IMR-90 (cell line): ENCODE data around the gene FAM114A2. TPM values are rescaled to one million over a fixed set of nuclear protein-coding genes. Genes with fewer than 3 reads are reported as not detected.

ENCODE experiments used
- ATAC-seq: fragments of 200-7000 bp; cut with Tn5 transposase; 2 replicates; pipeline ENCODE4 v1.9.1; 2020; ENCODE audit warnings: low read depth, mild to moderate bottlenecking, moderate library complexity
- BruUV-seq: library from RNA; stranded (reverse); fragments of 400-500 nt; replicated peaks from 2 replicates; lab custom pipeline; 2021; lab: Mats Ljungman, UMichigan
- CTCF ChIA-PET: fragments of 300-600 bp; formaldehyde crosslinking; extraction: SDS; loops from one replicate; lab custom pipeline; 2021; ENCODE audit warnings: antibody characterized with exemption; lab: Yijun Ruan, JAX
- POLR2A ChIA-PET: fragments of 300-600 bp; sonication (Branson Sonifier 250); formaldehyde crosslinking; loops from one replicate; lab custom pipeline; 2022; ENCODE audit warnings: antibody characterized with exemption; ENCODE audit not compliant: unreplicated experiment; lab: Charles Lee
- DNase-seq: peaks from one replicate; pipeline ENCODE4 v3.0.0; 2013
- H2AFZ ChIP-seq: replicated peaks from 2 replicates; pipeline ENCODE3; 2013; ENCODE audit warnings: low read length, mild to moderate bottlenecking; ENCODE audit not compliant: poor library complexity
- H2AK5ac ChIP-seq: 2 replicates; pipeline ENCODE4 v1.6.1; 2013; ENCODE audit warnings: low read depth, low read length, inconsistent platforms
- H2AK9ac ChIP-seq: replicated peaks from 2 replicates; pipeline ENCODE3; 2013; ENCODE audit warnings: mild to moderate bottlenecking, low read depth, low read length, moderate library complexity; ENCODE audit not compliant: poor library complexity
- H2BK120ac ChIP-seq: 2 replicates; pipeline ENCODE4 v1.6.1; 2013; ENCODE audit warnings: low read depth, low read length, inconsistent platforms
- H2BK15ac ChIP-seq: 3 replicates; pipeline ENCODE4 v1.6.1; 2013; ENCODE audit warnings: low read depth, low read length, inconsistent platforms
- H2BK20ac ChIP-seq: 2 replicates; pipeline ENCODE4 v1.6.1; 2013; ENCODE audit warnings: low read depth, mild to moderate bottlenecking, inconsistent platforms, low read length, moderate library complexity
- H2BK5ac ChIP-seq: 2 replicates; pipeline ENCODE4 v1.6.1; 2013; ENCODE audit warnings: mild to moderate bottlenecking, low read depth, low read length, inconsistent platforms; ENCODE audit not compliant: poor library complexity, severe bottlenecking
- H3K14ac ChIP-seq: replicated peaks from 2 replicates; pipeline ENCODE4 v1.6.1; 2013; ENCODE audit warnings: low read depth, low read length, inconsistent platforms
- H3K18ac ChIP-seq: 2 replicates; pipeline ENCODE4 v1.6.1; 2013; ENCODE audit warnings: low read depth, low read length, control low read depth
- H3K23ac ChIP-seq: 2 replicates; pipeline ENCODE4 v1.6.1; 2013; ENCODE audit warnings: low read depth, low read length, inconsistent platforms
- H3K27ac ChIP-seq: 2 replicates; pipeline ENCODE4 v1.5.1; 2013; ENCODE audit warnings: mild to moderate bottlenecking, control low read depth, low read length; ENCODE audit not compliant: insufficient read depth
- H3K27me3 ChIP-seq: 2 replicates; pipeline ENCODE4 v1.6.1; 2013; ENCODE audit warnings: low read length; ENCODE audit not compliant: control insufficient read depth, insufficient read depth
- H3K36me3 ChIP-seq: 2 replicates; pipeline ENCODE4 v1.6.1; 2013; ENCODE audit warnings: low read length, mixed read lengths; ENCODE audit not compliant: control insufficient read depth, insufficient read depth
- H3K4ac ChIP-seq: 2 replicates; pipeline ENCODE4 v1.6.1; 2013; ENCODE audit warnings: low read depth, low read length, inconsistent platforms
- H3K4me1 ChIP-seq: 2 replicates; pipeline ENCODE4 v1.6.1; 2013; ENCODE audit warnings: low read length, mixed read lengths; ENCODE audit not compliant: control insufficient read depth, insufficient read depth
- H3K4me2 ChIP-seq: 2 replicates; pipeline ENCODE4 v1.6.1; 2013; ENCODE audit warnings: low read depth, mild to moderate bottlenecking, control low read depth, low read length, moderate library complexity
- H3K4me3 ChIP-seq: 2 replicates; pipeline ENCODE4 v1.5.1; 2013; ENCODE audit warnings: low read depth, mild to moderate bottlenecking, control low read depth, low read length, moderate library complexity; ENCODE audit not compliant: insufficient read depth
- H3K56ac ChIP-seq: 2 replicates; pipeline ENCODE4 v1.6.1; 2013; ENCODE audit warnings: low read length, inconsistent platforms; ENCODE audit not compliant: insufficient read depth; ENCODE audit errors: extremely low read depth
- H3K79me1 ChIP-seq, 2 experiments: 2 replicates each; pipeline ENCODE4 v1.6.1; 2013; ENCODE audit warnings: low read length in 2 of 2, inconsistent platforms in 1 of 2, low read depth in 1 of 2
- H3K9ac ChIP-seq: 2 replicates; pipeline ENCODE4 v1.6.1; 2013; ENCODE audit warnings: low read depth, low read length, control low read depth
- H3K9me1 ChIP-seq: 2 replicates; pipeline ENCODE4 v1.6.1; 2013; ENCODE audit warnings: low read length, inconsistent platforms; ENCODE audit not compliant: insufficient read depth
- H3K9me3 ChIP-seq: 2 replicates; pipeline ENCODE4 v1.6.1; 2013; ENCODE audit warnings: low read length; ENCODE audit not compliant: control insufficient read depth, insufficient read depth
- H4K20me1 ChIP-seq: 2 replicates; pipeline ENCODE4 v1.6.1; 2013; ENCODE audit warnings: low read length, inconsistent platforms; ENCODE audit not compliant: insufficient read depth
- H4K5ac ChIP-seq: 2 replicates; pipeline ENCODE4 v1.6.1; 2013; ENCODE audit warnings: mild to moderate bottlenecking, low read depth, low read length, control low read depth
- H4K8ac ChIP-seq, 2 experiments: 2 replicates each; pipeline ENCODE4 v1.6.1; 2013; ENCODE audit warnings: low read depth in 2 of 2, low read length in 2 of 2, control low read depth in 1 of 2, inconsistent platforms in 1 of 2
- H4K91ac ChIP-seq: 2 replicates; pipeline ENCODE4 v1.6.1; 2013; ENCODE audit warnings: low read depth, low read length, inconsistent platforms; ENCODE audit not compliant: insufficient read depth
- BHLHE40 ChIP-seq: fragments of 150-350 bp; IDR thresholded peaks from 2 replicates; pipeline ENCODE4 v1.6.1; 2016; ENCODE audit warnings: mild to moderate bottlenecking, low read depth, low read length
- CHD1 ChIP-seq: IDR thresholded peaks from 2 replicates; pipeline ENCODE4 v1.6.1; 2012; ENCODE audit warnings: low read depth, low read length, improper control_type of control experiment
- CTCF ChIP-seq: conservative IDR thresholded peaks from 2 replicates; pipeline ENCODE4 v1.5.1; 2012; ENCODE audit warnings: mild to moderate bottlenecking, low read depth, low read length, improper control_type of control experiment
- MAZ ChIP-seq: IDR thresholded peaks from 2 replicates; pipeline ENCODE4 v1.6.1; 2012; ENCODE audit warnings: low read depth, mild to moderate bottlenecking, low read length, improper control_type of control experiment, moderate library complexity, borderline replicate concordance
- NFE2L2 ChIP-seq: fragments of 150-350 bp; IDR thresholded peaks from 2 replicates; pipeline ENCODE4 v1.6.1; 2016; ENCODE audit warnings: low read depth, mild to moderate bottlenecking, low read length
- POLR2A ChIP-seq: IDR thresholded peaks from 2 replicates; pipeline ENCODE4 v1.6.1; 2012; ENCODE audit warnings: mild to moderate bottlenecking, low read depth, low read length
- RCOR1 ChIP-seq: IDR thresholded peaks from 2 replicates; pipeline ENCODE4 v1.6.1; 2012; ENCODE audit warnings: mild to moderate bottlenecking, low read length, improper control_type of control experiment; ENCODE audit not compliant: insufficient replicate concordance
- USF2 ChIP-seq: fragments of 150-350 bp; IDR thresholded peaks from 2 replicates; pipeline ENCODE4 v1.6.1; 2017; ENCODE audit warnings: mild to moderate bottlenecking, antibody characterized with exemption, low read length, low read depth
- WGBS, 2 experiments: methylation state at CpG; one replicate each; pipeline versions ENCODE4 v1.1.5 to v1.1.7; 2013; ENCODE audit warnings: missing lambda C conversion rate in 2 of 2; ENCODE audit not compliant: insufficient read length in 1 of 2; ENCODE audit errors: extremely low coverage in 2 of 2; 5-methylcytosine and 5-hydroxymethylcytosine counted together
- dilution Hi-C: fragments of 300-500 bp; cut with HindIII; formaldehyde crosslinking; loops from one replicate; pipeline ENCODE4 v1.14.3; 2018; ENCODE audit warnings: low sequenced_read_pairs; ENCODE audit not compliant: unreplicated experiment
- in situ Hi-C: fragments of 300-500 bp; cut with MboI; formaldehyde crosslinking; loops from 3 replicates; pipeline ENCODE4 v1.14.3; 2019; ENCODE audit warnings: low sequenced_read_pairs, inconsistent platforms, mixed read lengths
- intact Hi-C: fragments of 100-400 bp; cut with micrococcal nuclease; formaldehyde crosslinking; loops from 2 replicates; pipeline ENCODE4 v1.10.0; 2022
- polyA plus RNA-seq, 3 experiments: library from polyadenylated mRNA; depleted of rRNA; stranded (reverse); fragments of >200 nt; gene quantifications; 2 replicates each; pipeline ENCODE4 v1.2.3, GENCODE V29; 2012; ENCODE audit warnings: low replicate concordance in 1 of 3
- total RNA-seq: library from RNA; depleted of rRNA; stranded (reverse); fragments of >200 nt; gene quantifications from 2 replicates; pipeline ENCODE4 v1.2.3, GENCODE V29; 2012

The FAM114A2 gene
- total and polyA plus RNA-seq, 2 of the 4 experiments (the other 2 are of a cell fraction) = 13.2 to 41.2 TPM

- no peak for TF ChIP-seq RCOR1
- TF ChIP-seq MAZ = peak; percentile 23; the same call in 1 of the 2 replicates
Observed at GRCh38 chr5:153964880-153965645, 73.6 kb downstream of the FAM114A2 start (continued).

- no peak overlapping the region for H3K14ac ChIP-seq
- no peaks in the 10 kb centered on the region for H3K36me3 ChIP-seq
- H2BK20ac ChIP-seq = peak overlapping the region; percentile 53; the same call in 1 of the 2 replicates
- no peak overlapping the region for H3K4me3 ChIP-seq
- H2BK5ac ChIP-seq = no peak overlapping the region
- dilution Hi-C loops (no loop called here), intact Hi-C loops (loop anchor here (10.0 kb wide), 2 partner anchors 250 to 1820 kb away; no protein-coding TSS in a partner anchor), in situ Hi-C loops (loop anchor here (10.0 kb wide), 1 partner anchor 480 kb away; no protein-coding TSS in a partner anchor)
- peak overlapping the region in 1 of 2 experiments; percentile 34; a peak in 1 of 4 replicates for H4K8ac ChIP-seq
- no peak overlapping the region for H2AK5ac ChIP-seq
- peak overlapping the region; percentile 74 for H2BK120ac ChIP-seq
- TF ChIP-seq CTCF = no peak
- TF ChIP-seq BHLHE40 = no peak
- TF ChIP-seq NFE2L2 = no peak
- TF ChIP-seq CHD1 = no peak
- no peak for TF ChIP-seq POLR2A
- no peak for TF ChIP-seq MAZ
- TF ChIP-seq USF2 = no peak
- no peak overlapping the region for H2AK9ac ChIP-seq
- no peak overlapping the region for H3K23ac ChIP-seq
- ATAC-seq (peak; percentile 6; the same call in 1 of the 2 replicates), DNase-seq (no peak)
- ChIA-PET POLR2A (no interaction called here), CTCF (interaction anchor here (0.6 to 2.2 kb wide), 16 partner anchors 9 to 1450 kb away, joined by 3 to 27 read pairs (median 4); partner anchors contain the start of gene GRIA1)
- H4K91ac ChIP-seq = peak overlapping the region; percentile 43
- no peak overlapping the region for H3K4me2 ChIP-seq
- no peak overlapping the region for H3K27ac ChIP-seq
- peak overlapping the region; percentile 58; the same call in 1 of the 2 replicates for H3K4ac ChIP-seq
- peaks cover 3% of the 10 kb centered on the region; the same call in 1 of the 2 replicates for H3K9me1 ChIP-seq
- H3K9ac ChIP-seq = 0 out of 2 replicates have a peak overlapping the region, but pooled peaks have one; percentile 1
- no peaks in the 10 kb centered on the region; the same call in 1 of the 2 replicates for H3K27me3 ChIP-seq
- 79% methylated on average over 5 of the region's 17 CpGs; no CpG with 5 or more reads in 1 of the 2 experiments for WGBS, 2 experiments
- no peaks in the 10 kb centered on the region for H3K9me3 ChIP-seq
- H2AFZ ChIP-seq = peak overlapping the region; percentile 90
- H3K56ac ChIP-seq = no peak overlapping the region
- no peak overlapping the region for H2BK15ac ChIP-seq
- no peaks in the 10 kb centered on the region for H4K20me1 ChIP-seq
- 0 out of 2 replicates have a peak overlapping the region, but pooled peaks have one; percentile 23 for H3K18ac ChIP-seq
- no TSS peak for BruUV-seq
- H4K5ac ChIP-seq = peak overlapping the region; percentile 22; the same call in 1 of the 2 replicates
- H3K4me1 ChIP-seq = peaks cover 12% of the 10 kb centered on the region
- H3K79me1 ChIP-seq = no peaks in the 10 kb centered on the region
Observed at GRCh38 chr5:153964191-153964879, 74.4 kb downstream of the FAM114A2 start.
